ENCODE data around the gene UROC1. TPM values are rescaled to one million over a fixed set of nuclear protein-coding genes. Genes with fewer than 3 reads are reported as not detected.

Gene UROC1
- total RNA-seq, 2 donors from 2014 or later, result not detected

DNA sequence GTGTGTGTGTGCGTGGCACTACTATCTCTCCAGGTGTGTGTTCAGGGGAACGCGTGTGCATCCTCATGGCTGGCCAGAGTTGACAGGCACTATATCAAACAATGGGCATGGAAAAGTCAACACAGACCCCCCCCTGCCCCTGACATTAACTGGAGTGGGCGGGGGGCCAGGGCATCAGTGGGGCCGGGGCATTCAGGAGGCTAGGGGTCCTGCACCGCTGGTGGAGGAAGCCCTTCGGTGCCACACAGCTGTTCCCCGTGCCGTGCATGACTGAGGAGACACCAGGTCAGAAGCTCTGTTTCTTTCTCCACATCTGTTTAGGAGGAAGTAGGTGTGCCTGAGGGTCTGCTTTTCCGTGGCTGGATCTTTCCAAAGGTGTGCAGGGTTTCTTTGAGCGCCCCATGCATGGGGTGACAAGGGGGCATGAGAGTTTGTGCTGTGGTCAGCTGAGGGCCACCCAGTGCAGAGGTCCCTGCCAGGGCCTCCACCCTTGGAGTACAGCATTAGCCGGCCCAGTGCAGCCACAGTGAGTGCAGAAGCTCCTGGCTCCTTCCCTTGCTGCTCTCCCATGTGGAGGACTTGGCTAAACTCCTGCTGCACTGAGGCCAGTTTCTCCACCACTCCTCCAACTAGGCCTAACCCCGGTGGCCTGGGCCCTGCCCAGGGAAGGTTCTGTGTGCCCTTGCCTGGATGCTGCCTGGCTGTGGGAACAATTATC lies 33.7 kb upstream of the UROC1 start:
- Mint-ChIP-seq H3K27me3 (peaks cover 11% of the 10 kb centered on the region), H3K4me1 (no peaks in the 10 kb centered on the region), H3K9me3 (no peaks in the 10 kb centered on the region), H3K27ac (no peak overlapping the region), H3K36me3 (ENCODE audit: low read depth) (no peaks in the 10 kb centered on the region), H3K4me3 (no peak overlapping the region)
- ATAC-seq (replicated peaks), result no peak

DNA sequence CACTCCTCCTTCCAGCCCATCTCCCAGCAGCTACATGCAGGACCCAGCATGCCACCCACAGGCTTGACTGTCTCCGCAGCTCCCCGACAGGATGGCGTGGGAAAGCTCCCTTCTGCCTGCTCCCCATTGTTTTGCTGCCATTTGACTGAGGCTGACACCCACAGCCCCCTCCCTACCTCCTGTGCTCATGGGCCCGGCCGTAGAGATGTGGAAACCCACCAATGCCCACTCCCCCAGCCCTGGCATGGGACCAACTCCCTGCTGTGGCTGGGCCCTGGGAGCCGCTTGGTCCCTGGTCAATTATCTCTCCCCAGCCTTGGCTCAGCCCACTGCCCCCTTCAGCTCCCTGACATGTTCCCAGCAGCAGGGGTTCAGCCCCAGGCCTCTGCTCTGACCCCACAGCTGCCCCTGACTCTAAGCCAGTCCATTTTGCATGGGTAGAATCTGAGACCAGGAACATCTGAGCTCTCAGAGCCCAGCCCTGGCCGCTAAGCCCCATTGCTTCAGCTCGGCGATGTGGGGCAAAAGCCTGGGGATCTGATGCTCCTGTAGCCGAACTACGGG lies 33.0 kb upstream of the UROC1 start:
- no peaks in the 10 kb centered on the region for H3K9me3 Mint-ChIP-seq
- H3K4me3 Mint-ChIP-seq, result no peak overlapping the region
- no peak overlapping the region for H3K27ac Mint-ChIP-seq
- H3K4me1 Mint-ChIP-seq, result no peaks in the 10 kb centered on the region
- no peak for ATAC-seq (replicated peaks)
- no peaks in the 10 kb centered on the region for H3K36me3 Mint-ChIP-seq (ENCODE audit: low read depth)
- H3K27me3 Mint-ChIP-seq, result peaks cover 11% of the 10 kb centered on the region

- H3K27ac Mint-ChIP-seq, result no peak overlapping the region
These were observed 32.4 kb upstream of the UROC1 start for GRCh38 chr3:126549861-126550487.

DNA sequence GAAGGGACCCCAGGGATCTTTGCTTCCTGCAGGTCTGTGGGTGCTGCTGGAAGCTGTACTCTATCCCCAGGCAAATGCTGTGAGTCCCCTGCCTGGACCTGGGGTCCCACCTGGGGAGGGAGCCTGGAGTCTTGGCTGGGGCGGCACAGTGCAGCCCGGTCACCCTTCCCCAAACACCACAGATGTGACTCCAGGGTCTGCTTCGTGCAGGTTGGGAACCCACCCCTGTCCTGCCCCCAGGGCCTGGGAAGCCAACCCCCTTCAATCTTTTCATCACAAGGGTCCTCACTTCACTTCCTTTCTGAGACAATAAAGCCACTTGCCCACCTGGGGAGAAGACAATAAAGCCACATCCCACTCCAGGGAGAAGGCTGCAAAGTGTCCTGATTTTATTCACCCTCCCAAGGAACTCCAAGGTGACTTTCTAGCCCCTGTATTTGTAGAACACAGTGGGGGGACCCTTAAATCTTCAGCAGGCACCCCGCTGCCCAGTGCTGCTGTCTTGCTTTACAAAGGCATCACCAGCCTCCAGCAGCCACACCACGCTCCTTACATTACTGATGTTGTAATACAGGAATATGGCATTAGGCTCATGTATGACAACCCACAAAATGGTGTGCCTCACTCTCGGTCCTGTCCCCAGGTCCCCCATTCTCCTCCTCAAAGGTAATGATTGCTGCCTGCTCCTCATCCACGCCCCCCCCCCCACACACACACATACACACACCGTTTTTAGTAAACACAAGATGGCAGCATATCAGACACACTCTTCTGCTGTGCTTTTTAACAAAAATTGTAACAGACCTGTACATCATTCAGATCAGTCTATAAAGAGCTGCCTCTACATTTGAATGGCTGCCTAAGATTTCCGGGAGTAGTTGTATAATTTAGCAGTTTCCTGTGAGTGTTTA lies 31.2 kb upstream of the UROC1 start:
- Mint-ChIP-seq H3K36me3 (ENCODE audit: low read depth) (no peaks in the 10 kb centered on the region), H3K9me3 (no peaks in the 10 kb centered on the region), H3K4me3 (no peak overlapping the region), H3K4me1 (no peaks in the 10 kb centered on the region), H3K27ac (no peak overlapping the region), H3K27me3 (peaks cover 11% of the 10 kb centered on the region)
- ATAC-seq (replicated peaks), result no peak

More at GRCh38 chr3:126549861-126550487, 32.4 kb upstream of the UROC1 start:
- no peaks in the 10 kb centered on the region for H3K36me3 Mint-ChIP-seq (ENCODE audit: low read depth)
- no peak for ATAC-seq (replicated peaks)
- H3K27me3 Mint-ChIP-seq, result peaks cover 11% of the 10 kb centered on the region
- no peaks in the 10 kb centered on the region for H3K9me3 Mint-ChIP-seq
- H3K4me3 Mint-ChIP-seq, result no peak overlapping the region
- no peaks in the 10 kb centered on the region for H3K4me1 Mint-ChIP-seq

GRCh38 chr3:126547721-126548120 lies 30.1 kb upstream of the UROC1 start:
- Mint-ChIP-seq H3K27ac (no peak overlapping the region), H3K27me3 (peaks cover 11% of the 10 kb centered on the region)

GRCh38 chr3:126546549-126547239 lies 29.1 kb upstream of the UROC1 start:
- no peaks in the 10 kb centered on the region for H3K4me1 Mint-ChIP-seq
- H3K27ac Mint-ChIP-seq, result no peak overlapping the region
- peaks cover 11% of the 10 kb centered on the region for H3K27me3 Mint-ChIP-seq

More at GRCh38 chr3:126547721-126548120, 30.1 kb upstream of the UROC1 start:
- H3K9me3 Mint-ChIP-seq, result no peaks in the 10 kb centered on the region
- no peaks in the 10 kb centered on the region for H3K36me3 Mint-ChIP-seq (ENCODE audit: low read depth)
- H3K4me3 Mint-ChIP-seq, result no peak overlapping the region
- no peak for ATAC-seq (replicated peaks)
- no peaks in the 10 kb centered on the region for H3K4me1 Mint-ChIP-seq

GRCh38 chr3:126546013-126546412 lies 28.4 kb upstream of the UROC1 start:
- ATAC-seq (replicated peaks), result no peak

More at GRCh38 chr3:126546549-126547239, 29.1 kb upstream of the UROC1 start:
- Mint-ChIP-seq H3K36me3 (ENCODE audit: low read depth) (no peaks in the 10 kb centered on the region), H3K4me3 (no peak overlapping the region), H3K9me3 (no peaks in the 10 kb centered on the region)
- ATAC-seq (replicated peaks), result no peak

GRCh38 chr3:126545544-126545943 lies 28.0 kb upstream of the UROC1 start:
- ATAC-seq (replicated peaks), result no peak
- Mint-ChIP-seq H3K27ac (no peak overlapping the region), H3K36me3 (ENCODE audit: low read depth) (no peaks in the 10 kb centered on the region), H3K4me3 (no peak overlapping the region), H3K4me1 (no peaks in the 10 kb centered on the region), H3K27me3 (peaks cover 12% of the 10 kb centered on the region), H3K9me3 (no peaks in the 10 kb centered on the region)

More at GRCh38 chr3:126546013-126546412, 28.4 kb upstream of the UROC1 start:
- no peaks in the 10 kb centered on the region for H3K4me1 Mint-ChIP-seq
- no peaks in the 10 kb centered on the region for H3K9me3 Mint-ChIP-seq
- no peak overlapping the region for H3K4me3 Mint-ChIP-seq
- H3K36me3 Mint-ChIP-seq (ENCODE audit: low read depth), result no peaks in the 10 kb centered on the region
- H3K27me3 Mint-ChIP-seq, result peaks cover 9% of the 10 kb centered on the region
- no peak overlapping the region for H3K27ac Mint-ChIP-seq

DNA sequence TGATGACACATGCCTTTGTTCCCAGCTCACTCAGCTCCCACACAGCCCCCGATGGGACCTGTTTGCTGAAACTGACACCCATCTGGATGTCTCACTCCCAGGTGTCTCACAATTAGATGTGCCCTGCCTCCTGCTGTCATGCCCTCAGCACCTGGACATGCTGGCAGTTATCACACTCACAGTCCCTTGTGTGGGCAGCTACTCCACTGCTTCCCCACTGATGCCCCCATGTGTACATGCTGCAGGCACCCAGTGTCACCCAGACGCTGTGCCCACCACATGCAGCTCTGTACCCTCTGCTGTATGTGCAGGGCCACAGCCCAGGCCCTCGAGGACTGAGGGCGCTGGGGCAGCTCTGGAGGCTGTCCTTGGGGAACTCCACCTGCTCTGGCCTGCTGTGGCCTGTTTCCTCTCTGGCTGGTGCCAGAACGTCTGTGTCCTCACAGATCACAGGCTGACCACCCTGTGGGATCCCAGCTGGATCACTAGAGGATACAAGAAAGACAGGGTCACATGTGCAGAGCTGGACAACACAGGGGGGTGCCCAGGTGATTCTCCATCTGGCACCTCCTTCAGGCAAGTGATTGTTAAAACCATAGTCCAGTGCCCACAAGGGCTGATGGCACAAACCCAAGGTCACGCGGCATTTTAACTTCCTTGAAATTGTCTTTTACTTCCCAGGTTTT lies 27.2 kb upstream of the UROC1 start:
- no peak for ATAC-seq (replicated peaks)
- Mint-ChIP-seq H3K36me3 (ENCODE audit: low read depth) (no peaks in the 10 kb centered on the region), H3K4me3 (no peak overlapping the region), H3K9me3 (no peaks in the 10 kb centered on the region), H3K27me3 (peaks cover 11% of the 10 kb centered on the region), H3K4me1 (no peaks in the 10 kb centered on the region), H3K27ac (no peak overlapping the region)

GRCh38 chr3:126543457-126544061 lies 26.0 kb upstream of the UROC1 start:
- H3K9me3 Mint-ChIP-seq, result no peaks in the 10 kb centered on the region
- H3K27ac Mint-ChIP-seq, result no peak overlapping the region
- no peaks in the 10 kb centered on the region for H3K36me3 Mint-ChIP-seq (ENCODE audit: low read depth)
- H3K4me3 Mint-ChIP-seq, result no peak overlapping the region
- no peaks in the 10 kb centered on the region for H3K4me1 Mint-ChIP-seq
- peaks cover 6% of the 10 kb centered on the region for H3K27me3 Mint-ChIP-seq
- ATAC-seq (replicated peaks), result no peak

DNA sequence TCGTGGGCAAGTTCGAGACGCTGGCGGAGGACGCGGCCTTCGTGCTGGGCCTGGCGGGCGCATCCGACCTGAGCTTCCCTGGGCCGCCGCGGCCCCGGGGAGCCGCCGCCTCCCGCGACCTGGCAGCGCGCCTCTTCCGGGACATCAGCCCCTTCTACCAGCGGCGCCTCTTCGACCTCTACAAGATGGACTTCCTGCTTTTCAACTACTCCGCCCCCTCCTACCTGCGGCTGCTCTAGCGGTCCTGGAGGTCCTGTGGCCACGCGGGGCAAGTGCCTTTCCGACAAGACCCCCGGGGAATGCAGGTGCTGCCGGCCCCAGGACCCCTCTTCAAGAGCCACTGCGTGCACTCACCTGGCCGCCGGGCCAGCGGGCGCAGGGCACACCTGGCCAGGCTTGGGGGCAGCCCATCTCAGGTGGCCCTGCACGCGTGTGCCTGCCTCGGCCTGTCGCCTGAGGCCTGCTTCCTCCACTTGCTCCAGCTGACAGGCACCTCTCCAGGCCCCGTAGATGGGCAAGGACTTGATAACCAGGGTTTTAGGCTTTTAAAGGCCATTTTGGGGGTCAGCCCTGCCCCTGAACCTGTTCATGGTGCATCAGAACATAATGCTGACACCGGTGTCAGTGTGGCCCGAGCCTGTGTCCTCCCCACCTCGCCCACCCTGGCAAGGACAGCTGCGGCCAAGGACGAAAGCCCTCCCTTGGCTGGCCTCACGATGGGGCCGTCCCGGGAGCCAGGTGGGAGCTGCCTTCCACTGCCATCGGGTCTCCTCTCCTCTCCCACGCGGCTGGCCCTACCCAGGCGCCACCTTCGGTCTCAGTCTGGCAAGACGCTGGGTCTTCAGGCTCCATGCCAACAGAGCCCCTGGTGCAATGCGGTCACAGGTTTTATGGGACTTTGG lies 25.0 kb upstream of the UROC1 start:
- Mint-ChIP-seq H3K36me3 (ENCODE audit: low read depth) (no peaks in the 10 kb centered on the region), H3K27ac (no peak overlapping the region), H3K9me3 (no peaks in the 10 kb centered on the region), H3K27me3 (peaks cover 6% of the 10 kb centered on the region), H3K4me3 (no peak overlapping the region), H3K4me1 (no peaks in the 10 kb centered on the region)
- ATAC-seq (replicated peaks), result no peak

DNA sequence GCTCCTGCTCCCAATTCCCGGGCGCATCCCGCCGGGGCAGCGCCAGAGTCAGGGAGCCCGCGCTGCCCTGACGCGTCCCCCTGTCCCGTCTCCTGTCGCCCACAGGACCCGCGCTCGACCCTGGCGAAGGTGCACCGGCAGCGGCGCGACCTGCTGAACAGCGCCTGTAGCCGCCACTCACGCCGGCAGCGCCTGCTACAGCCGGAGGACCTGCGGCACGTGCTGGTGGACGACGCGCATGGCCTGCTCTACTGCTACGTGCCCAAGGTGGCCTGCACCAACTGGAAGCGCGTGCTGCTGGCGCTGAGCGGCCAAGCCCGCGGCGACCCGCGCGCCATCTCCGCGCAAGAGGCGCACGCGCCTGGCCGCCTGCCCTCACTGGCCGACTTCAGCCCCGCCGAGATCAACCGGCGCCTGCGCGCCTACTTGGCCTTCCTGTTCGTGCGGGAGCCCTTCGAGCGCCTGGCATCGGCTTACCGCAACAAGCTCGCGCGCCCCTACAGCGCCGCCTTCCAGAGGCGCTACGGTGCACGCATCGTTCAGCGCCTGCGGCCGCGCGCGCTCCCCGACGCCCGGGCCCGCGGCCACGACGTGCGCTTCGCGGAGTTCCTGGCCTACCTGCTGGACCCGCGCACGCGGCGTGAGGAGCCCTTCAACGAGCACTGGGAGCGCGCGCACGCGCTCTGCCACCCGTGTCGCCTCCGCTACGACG lies 24.2 kb upstream of the UROC1 start:
- Mint-ChIP-seq H3K27me3 (peaks cover 6% of the 10 kb centered on the region), H3K9me3 (no peaks in the 10 kb centered on the region), H3K36me3 (ENCODE audit: low read depth) (no peaks in the 10 kb centered on the region), H3K4me1 (no peaks in the 10 kb centered on the region), H3K27ac (no peak overlapping the region), H3K4me3 (no peak overlapping the region)
- no peak for ATAC-seq (replicated peaks)
